GF-D8 (cell line): ENCODE results near the gene CAPN11.
"Not testable (repeated sequence)": the region's sequence is repeated elsewhere in the genome, so short reads cannot be mapped to it uniquely, and the experiment has no call there.

Experiments used
- DNase-seq: peaks from one replicate; lab custom pipeline; 2025; lab: John Stamatoyannopoulos, UW

Gene CAPN11

GRCh38 chr6:44181784-44182183 is 23.2 kb downstream of the CAPN11 start:
- DNase-seq, result not testable (repeated sequence)

- no peak for DNase-seq
Measured at GRCh38 chr6:44182911-44183390, 24.3 kb downstream of the CAPN11 start.

- DNase-seq, result no peak
Measured at GRCh38 chr6:44183783-44184182, 25.2 kb downstream of the CAPN11 start.

DNA sequence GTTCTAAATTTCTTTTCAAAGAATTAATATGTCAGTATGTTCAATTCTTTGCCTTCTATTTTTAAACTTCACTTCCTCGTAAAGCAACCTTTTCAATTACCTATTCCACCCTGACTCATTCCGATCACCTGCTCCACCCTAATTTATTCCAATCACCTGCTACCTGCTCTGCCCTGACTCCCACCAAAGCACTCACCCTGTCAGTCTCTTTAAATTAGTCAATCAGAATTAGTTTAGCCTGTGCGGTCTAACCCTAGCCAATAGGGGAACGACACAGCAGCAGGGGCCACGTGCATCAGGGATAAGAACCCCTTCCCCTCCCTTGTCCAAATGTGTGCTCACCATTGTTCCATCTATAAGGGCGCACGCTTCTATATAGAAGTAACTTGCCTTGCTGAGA is 26.7 kb downstream of the CAPN11 start:
- not testable (repeated sequence) for DNase-seq

DNA sequence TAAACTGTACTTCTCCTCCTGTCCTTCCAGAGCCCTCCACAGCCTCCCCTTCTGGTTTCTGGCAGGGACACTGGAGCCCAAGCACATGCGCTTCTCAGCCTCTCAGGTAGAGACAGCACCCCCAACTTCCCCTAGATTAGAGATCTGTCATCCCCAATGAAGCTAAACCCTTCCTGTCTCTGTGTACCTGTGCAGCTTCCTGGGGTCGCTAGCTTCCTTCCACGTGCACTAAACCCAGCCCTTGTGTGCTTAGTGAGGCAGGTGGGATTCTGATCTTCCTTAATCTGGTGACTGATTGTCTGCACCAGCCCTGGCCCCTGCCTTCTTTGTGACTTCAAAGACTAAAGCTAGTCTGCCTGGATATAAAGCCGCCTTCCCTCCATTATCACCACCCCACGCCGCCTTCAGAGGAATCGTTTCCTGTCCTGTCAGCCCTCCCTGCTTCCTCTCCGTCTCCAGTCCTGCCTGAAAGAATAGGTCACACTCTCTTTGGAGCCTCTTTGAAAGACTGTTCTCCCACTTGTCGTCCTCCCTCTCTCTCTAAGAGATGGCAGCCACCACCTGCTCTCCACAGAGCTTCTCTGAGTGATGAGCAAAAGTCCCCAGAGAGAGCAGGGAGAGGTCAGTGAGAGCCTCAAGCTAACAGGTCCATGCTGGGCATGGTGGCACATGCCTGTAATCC is 27.5 kb downstream of the CAPN11 start:
- DNase-seq, result no peak

GRCh38 chr6:44186635-44187025 is 28.0 kb downstream of the CAPN11 start:
- DNase-seq, result no peak

GRCh38 chr6:44188819-44189218 is 30.2 kb downstream of the CAPN11 start:
- DNase-seq, result no peak

- DNase-seq, result no peak
Measured at GRCh38 chr6:44189257-44189656, 30.6 kb downstream of the CAPN11 start.

DNA sequence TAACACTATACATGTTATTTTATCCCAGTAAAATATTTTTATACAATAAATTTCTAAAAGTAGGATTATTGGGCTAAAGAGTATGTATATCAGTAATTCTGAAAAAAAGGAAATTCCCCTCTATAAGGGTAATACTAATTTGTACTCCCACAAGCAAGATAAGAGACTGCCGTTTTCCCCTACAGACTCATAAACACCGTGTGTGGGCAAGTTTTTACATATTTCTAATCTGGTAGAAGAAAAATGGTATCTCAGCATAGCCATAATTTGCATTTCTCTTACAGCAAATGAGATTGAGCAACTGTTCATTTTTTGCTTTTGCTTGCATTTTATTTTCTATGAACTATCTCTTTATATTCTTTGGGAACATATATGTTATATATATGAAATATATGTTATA is 32.1 kb downstream of the CAPN11 start:
- DNase-seq, result no peak

- DNase-seq, result no peak
Measured at GRCh38 chr6:44192428-44193041, 33.9 kb downstream of the CAPN11 start.

GRCh38 chr6:44193307-44193910 is 34.8 kb downstream of the CAPN11 start:
- no peak for DNase-seq

DNA sequence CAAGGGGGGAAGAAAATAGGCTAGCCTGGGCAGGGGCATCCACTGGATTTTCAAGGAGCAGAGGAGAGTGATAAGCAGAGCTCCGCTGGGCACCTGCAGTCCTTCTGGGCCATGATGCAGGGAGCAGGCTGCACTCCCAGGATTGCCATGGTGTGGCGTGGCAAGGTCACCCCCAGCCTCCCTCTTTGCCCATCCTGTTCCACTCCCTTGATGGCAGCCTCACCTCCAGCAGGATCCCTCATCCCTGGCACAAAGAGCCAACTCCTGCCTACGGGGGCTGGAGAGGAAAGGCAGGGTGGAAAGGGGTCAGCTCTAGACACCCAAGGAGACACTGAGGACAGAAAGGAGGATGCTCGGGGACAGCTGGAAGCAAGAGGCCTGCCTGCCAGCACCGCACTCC is 35.7 kb downstream of the CAPN11 start:
- no peak for DNase-seq

DNA sequence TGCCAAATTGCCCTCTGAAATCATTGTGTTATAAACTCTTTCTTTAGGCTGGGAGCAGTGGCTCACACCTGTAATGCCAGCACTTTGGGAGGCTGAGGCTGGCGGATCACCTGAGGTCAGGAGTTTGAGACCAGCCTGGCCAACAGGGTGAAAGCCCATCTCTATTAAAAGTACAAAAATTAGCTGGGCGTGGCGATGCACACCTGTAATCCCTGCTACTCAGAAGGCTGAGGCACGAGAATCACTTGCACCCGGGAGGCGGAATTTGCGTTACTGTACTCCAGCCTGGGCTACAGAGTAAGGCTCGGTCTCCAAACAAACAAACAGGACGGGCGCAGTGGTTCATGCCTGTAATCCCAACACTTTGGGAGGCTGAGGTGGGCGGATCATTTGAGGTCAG is 37.7 kb downstream of the CAPN11 start:
- not testable (repeated sequence) for DNase-seq

GRCh38 chr6:44198684-44199083 is 40.1 kb downstream of the CAPN11 start:
- DNase-seq, result no peak

GRCh38 chr6:44199883-44200282 is 41.3 kb downstream of the CAPN11 start:
- DNase-seq, result no peak

- no peak for DNase-seq
Measured at GRCh38 chr6:44201200-44201599, 42.6 kb downstream of the CAPN11 start.

- no peak for DNase-seq
Measured at GRCh38 chr6:44201638-44202303, 43.2 kb downstream of the CAPN11 start.

- DNase-seq, result no peak
Measured at GRCh38 chr6:44202332-44202971, 43.8 kb downstream of the CAPN11 start.

- DNase-seq, result no peak
Measured at GRCh38 chr6:44202972-44203750, 44.5 kb downstream of the CAPN11 start.

DNA sequence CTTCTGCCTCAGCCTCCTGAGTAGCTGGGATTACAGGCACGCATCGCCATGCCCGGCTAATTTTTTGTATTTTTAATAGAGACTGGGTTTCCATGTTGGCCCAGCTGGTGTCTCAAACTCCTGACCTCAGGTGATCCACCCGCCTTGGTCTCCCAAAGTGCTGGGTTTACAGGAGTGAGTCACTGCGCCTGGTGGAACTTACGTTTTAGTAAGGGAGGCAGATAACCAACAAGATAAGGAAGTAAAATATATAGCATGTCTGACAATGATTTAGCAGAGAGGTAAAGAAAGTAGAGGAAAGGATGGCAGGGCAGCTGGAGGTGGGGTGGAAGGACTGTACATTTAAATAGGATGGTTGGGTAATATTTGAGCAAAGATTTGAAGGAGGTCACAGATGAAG is 45.3 kb downstream of the CAPN11 start:
- DNase-seq, result no peak

DNA sequence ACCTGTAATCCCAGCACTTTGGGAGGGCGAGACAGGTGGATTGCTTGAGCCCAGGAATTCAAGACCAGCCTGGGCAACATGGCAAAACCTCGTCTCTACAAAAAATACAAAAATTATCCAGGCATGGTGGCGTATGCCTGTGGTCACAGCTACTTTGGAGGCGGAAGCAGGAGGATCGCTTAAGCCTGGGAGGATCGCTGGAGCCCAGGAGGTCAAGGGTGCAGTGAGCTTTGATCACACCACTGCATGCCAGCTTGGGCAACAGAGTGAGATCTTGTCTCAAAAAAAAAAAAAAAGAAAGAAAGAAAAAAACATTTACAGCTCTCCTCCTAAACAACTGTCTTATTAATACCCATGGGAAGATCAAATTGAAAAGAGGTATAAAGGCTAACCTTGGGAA is 49.3 kb downstream of the CAPN11 start:
- DNase-seq, result no peak

- peak; percentile 36 for DNase-seq
Measured at GRCh38 chr6:44211284-44211683, 52.7 kb downstream of the CAPN11 start.
